IMR-90 (cell line): ENCODE results near the gene ITPR3. TPM values are rescaled to one million over a fixed set of nuclear protein-coding genes. Genes with fewer than 3 reads are reported as not detected.

Experiments
- ATAC-seq: fragments of 200-7000 bp; cut with Tn5 transposase; 2 replicates; pipeline ENCODE4 v1.9.1; 2020; ENCODE audit warnings: low read depth, mild to moderate bottlenecking, moderate library complexity
- BruUV-seq: library from RNA; stranded (reverse); fragments of 400-500 nt; replicated peaks from 2 replicates; lab custom pipeline; 2021; lab: Mats Ljungman, UMichigan
- CTCF ChIA-PET: fragments of 300-600 bp; formaldehyde crosslinking; extraction: SDS; loops from one replicate; lab custom pipeline; 2021; ENCODE audit warnings: antibody characterized with exemption; lab: Yijun Ruan, JAX
- POLR2A ChIA-PET: fragments of 300-600 bp; sonication (Branson Sonifier 250); formaldehyde crosslinking; loops from one replicate; lab custom pipeline; 2022; ENCODE audit warnings: antibody characterized with exemption; ENCODE audit not compliant: unreplicated experiment; lab: Charles Lee
- DNase-seq: peaks from one replicate; pipeline ENCODE4 v3.0.0; 2013
- H2AFZ ChIP-seq: replicated peaks from 2 replicates; pipeline ENCODE3; 2013; ENCODE audit warnings: low read length, mild to moderate bottlenecking; ENCODE audit not compliant: poor library complexity
- H2AK5ac ChIP-seq: 2 replicates; pipeline ENCODE4 v1.6.1; 2013; ENCODE audit warnings: low read depth, low read length, inconsistent platforms
- H2AK9ac ChIP-seq: replicated peaks from 2 replicates; pipeline ENCODE3; 2013; ENCODE audit warnings: mild to moderate bottlenecking, low read depth, low read length, moderate library complexity; ENCODE audit not compliant: poor library complexity
- H2BK120ac ChIP-seq: 2 replicates; pipeline ENCODE4 v1.6.1; 2013; ENCODE audit warnings: low read depth, low read length, inconsistent platforms
- H2BK15ac ChIP-seq: 3 replicates; pipeline ENCODE4 v1.6.1; 2013; ENCODE audit warnings: low read depth, low read length, inconsistent platforms
- H2BK20ac ChIP-seq: 2 replicates; pipeline ENCODE4 v1.6.1; 2013; ENCODE audit warnings: low read depth, mild to moderate bottlenecking, inconsistent platforms, low read length, moderate library complexity
- H2BK5ac ChIP-seq: 2 replicates; pipeline ENCODE4 v1.6.1; 2013; ENCODE audit warnings: mild to moderate bottlenecking, low read depth, low read length, inconsistent platforms; ENCODE audit not compliant: poor library complexity, severe bottlenecking
- H3K14ac ChIP-seq: replicated peaks from 2 replicates; pipeline ENCODE4 v1.6.1; 2013; ENCODE audit warnings: low read depth, low read length, inconsistent platforms
- H3K18ac ChIP-seq: 2 replicates; pipeline ENCODE4 v1.6.1; 2013; ENCODE audit warnings: low read depth, low read length, control low read depth
- H3K23ac ChIP-seq: 2 replicates; pipeline ENCODE4 v1.6.1; 2013; ENCODE audit warnings: low read depth, low read length, inconsistent platforms
- H3K27ac ChIP-seq: 2 replicates; pipeline ENCODE4 v1.5.1; 2013; ENCODE audit warnings: mild to moderate bottlenecking, control low read depth, low read length; ENCODE audit not compliant: insufficient read depth
- H3K27me3 ChIP-seq: 2 replicates; pipeline ENCODE4 v1.6.1; 2013; ENCODE audit warnings: low read length; ENCODE audit not compliant: control insufficient read depth, insufficient read depth
- H3K36me3 ChIP-seq: 2 replicates; pipeline ENCODE4 v1.6.1; 2013; ENCODE audit warnings: low read length, mixed read lengths; ENCODE audit not compliant: control insufficient read depth, insufficient read depth
- H3K4ac ChIP-seq: 2 replicates; pipeline ENCODE4 v1.6.1; 2013; ENCODE audit warnings: low read depth, low read length, inconsistent platforms
- H3K4me1 ChIP-seq: 2 replicates; pipeline ENCODE4 v1.6.1; 2013; ENCODE audit warnings: low read length, mixed read lengths; ENCODE audit not compliant: control insufficient read depth, insufficient read depth
- H3K4me2 ChIP-seq: 2 replicates; pipeline ENCODE4 v1.6.1; 2013; ENCODE audit warnings: low read depth, mild to moderate bottlenecking, control low read depth, low read length, moderate library complexity
- H3K4me3 ChIP-seq: 2 replicates; pipeline ENCODE4 v1.5.1; 2013; ENCODE audit warnings: low read depth, mild to moderate bottlenecking, control low read depth, low read length, moderate library complexity; ENCODE audit not compliant: insufficient read depth
- H3K56ac ChIP-seq: 2 replicates; pipeline ENCODE4 v1.6.1; 2013; ENCODE audit warnings: low read length, inconsistent platforms; ENCODE audit not compliant: insufficient read depth; ENCODE audit errors: extremely low read depth
- H3K79me1 ChIP-seq, 2 experiments: 2 replicates each; pipeline ENCODE4 v1.6.1; 2013; ENCODE audit warnings: low read length in 2 of 2, inconsistent platforms in 1 of 2, low read depth in 1 of 2
- H3K9ac ChIP-seq: 2 replicates; pipeline ENCODE4 v1.6.1; 2013; ENCODE audit warnings: low read depth, low read length, control low read depth
- H3K9me1 ChIP-seq: 2 replicates; pipeline ENCODE4 v1.6.1; 2013; ENCODE audit warnings: low read length, inconsistent platforms; ENCODE audit not compliant: insufficient read depth
- H3K9me3 ChIP-seq: 2 replicates; pipeline ENCODE4 v1.6.1; 2013; ENCODE audit warnings: low read length; ENCODE audit not compliant: control insufficient read depth, insufficient read depth
- H4K20me1 ChIP-seq: 2 replicates; pipeline ENCODE4 v1.6.1; 2013; ENCODE audit warnings: low read length, inconsistent platforms; ENCODE audit not compliant: insufficient read depth
- H4K5ac ChIP-seq: 2 replicates; pipeline ENCODE4 v1.6.1; 2013; ENCODE audit warnings: mild to moderate bottlenecking, low read depth, low read length, control low read depth
- H4K8ac ChIP-seq, 2 experiments: 2 replicates each; pipeline ENCODE4 v1.6.1; 2013; ENCODE audit warnings: low read depth in 2 of 2, low read length in 2 of 2, control low read depth in 1 of 2, inconsistent platforms in 1 of 2
- H4K91ac ChIP-seq: 2 replicates; pipeline ENCODE4 v1.6.1; 2013; ENCODE audit warnings: low read depth, low read length, inconsistent platforms; ENCODE audit not compliant: insufficient read depth
- BHLHE40 ChIP-seq: fragments of 150-350 bp; IDR thresholded peaks from 2 replicates; pipeline ENCODE4 v1.6.1; 2016; ENCODE audit warnings: mild to moderate bottlenecking, low read depth, low read length
- CEBPB ChIP-seq: IDR thresholded peaks from 2 replicates; pipeline ENCODE4 v1.6.1; 2012; ENCODE audit warnings: low read depth, low read length, improper control_type of control experiment
- CHD1 ChIP-seq: IDR thresholded peaks from 2 replicates; pipeline ENCODE4 v1.6.1; 2012; ENCODE audit warnings: low read depth, low read length, improper control_type of control experiment
- MAFK ChIP-seq: IDR thresholded peaks from 2 replicates; pipeline ENCODE4 v1.6.1; 2012; ENCODE audit warnings: low read depth, low read length, improper control_type of control experiment
- MXI1 ChIP-seq: IDR thresholded peaks from 2 replicates; pipeline ENCODE4 v1.6.1; 2012; ENCODE audit warnings: low read depth, mild to moderate bottlenecking, low read length, moderate library complexity, borderline replicate concordance
- NFE2L2 ChIP-seq: fragments of 150-350 bp; IDR thresholded peaks from 2 replicates; pipeline ENCODE4 v1.6.1; 2016; ENCODE audit warnings: low read depth, mild to moderate bottlenecking, low read length
- POLR2A ChIP-seq: IDR thresholded peaks from 2 replicates; pipeline ENCODE4 v1.6.1; 2012; ENCODE audit warnings: mild to moderate bottlenecking, low read depth, low read length
- RFX5 ChIP-seq: IDR thresholded peaks from 2 replicates; pipeline ENCODE4 v1.8.0; 2012; ENCODE audit warnings: low read depth, mild to moderate bottlenecking, low read length, moderate library complexity
- SMC3 ChIP-seq: fragments of 150-350 bp; IDR thresholded peaks from 2 replicates; pipeline ENCODE4 v1.6.1; 2016; ENCODE audit warnings: low read depth, mild to moderate bottlenecking, antibody characterized with exemption, low read length, moderate library complexity
- WGBS, 2 experiments: methylation state at CpG; one replicate each; pipeline versions ENCODE4 v1.1.5 to v1.1.7; 2013; ENCODE audit warnings: missing lambda C conversion rate in 2 of 2; ENCODE audit not compliant: insufficient read length in 1 of 2; ENCODE audit errors: extremely low coverage in 2 of 2; 5-methylcytosine and 5-hydroxymethylcytosine counted together
- dilution Hi-C: fragments of 300-500 bp; cut with HindIII; formaldehyde crosslinking; loops from one replicate; pipeline ENCODE4 v1.14.3; 2018; ENCODE audit warnings: low sequenced_read_pairs; ENCODE audit not compliant: unreplicated experiment
- in situ Hi-C: fragments of 300-500 bp; cut with MboI; formaldehyde crosslinking; loops from 3 replicates; pipeline ENCODE4 v1.14.3; 2019; ENCODE audit warnings: low sequenced_read_pairs, inconsistent platforms, mixed read lengths
- intact Hi-C: fragments of 100-400 bp; cut with micrococcal nuclease; formaldehyde crosslinking; loops from 2 replicates; pipeline ENCODE4 v1.10.0; 2022
- polyA plus RNA-seq, 3 experiments: library from polyadenylated mRNA; depleted of rRNA; stranded (reverse); fragments of >200 nt; gene quantifications; 2 replicates each; pipeline ENCODE4 v1.2.3, GENCODE V29; 2012; ENCODE audit warnings: low replicate concordance in 1 of 3
- total RNA-seq: library from RNA; depleted of rRNA; stranded (reverse); fragments of >200 nt; gene quantifications from 2 replicates; pipeline ENCODE4 v1.2.3, GENCODE V29; 2012
- TF ChIP-seq, protein P1 (sequence below): fragments of 150-350 bp; IDR thresholded peaks from 2 replicates; pipeline ENCODE4 v1.6.1; 2017; ENCODE audit warnings: mild to moderate bottlenecking, antibody characterized with exemption, low read length, low read depth
- TF ChIP-seq, protein P2 (sequence below): conservative IDR thresholded peaks from 2 replicates; pipeline ENCODE4 v1.5.1; 2012; ENCODE audit warnings: mild to moderate bottlenecking, low read depth, low read length, improper control_type of control experiment

Gene ITPR3
- total and polyA plus RNA-seq, 2 of the 4 experiments (the other 2 are of a cell fraction), result 1.6 to 3.7 TPM

DNA sequence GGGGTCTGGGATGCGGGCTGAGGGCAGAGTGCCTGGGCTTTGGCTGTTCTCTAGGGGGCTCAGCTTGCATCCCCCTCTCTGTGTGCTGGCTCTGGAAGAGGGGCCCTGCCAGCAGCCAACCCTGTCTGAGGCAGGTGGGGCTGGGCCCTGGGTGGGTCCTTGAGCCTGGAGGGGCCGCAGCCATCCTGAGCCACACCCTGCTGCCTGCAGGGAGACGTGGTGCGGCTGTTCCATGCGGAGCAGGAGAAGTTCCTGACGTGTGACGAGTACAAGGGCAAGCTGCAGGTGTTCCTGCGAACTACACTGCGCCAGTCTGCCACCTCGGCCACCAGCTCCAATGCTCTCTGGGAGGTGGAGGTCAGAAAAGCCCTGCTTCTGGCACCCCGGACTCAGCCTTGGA, 41.2 kb downstream of the ITPR3 start:
- Histone ChIP-seq H3K36me3 (no peaks in the 10 kb centered on the region), H2BK15ac (no peak overlapping the region), H2AK9ac (no peak overlapping the region), H2BK5ac (no peak overlapping the region), H3K14ac (no peak overlapping the region), H4K8ac (no peak overlapping the region), H3K9me3 (no peaks in the 10 kb centered on the region), H2BK120ac (no peak overlapping the region), H3K4me1 (no peaks in the 10 kb centered on the region), H3K27me3 (no peaks in the 10 kb centered on the region; the same call in 1 of the 2 replicates), H3K18ac (no peak overlapping the region), H3K23ac (no peak overlapping the region), H3K4me2 (no peak overlapping the region), H3K79me1 (no peaks in the 10 kb centered on the region), H3K27ac (no peak overlapping the region), H3K4me3 (no peak overlapping the region), H3K9me1 (no peaks in the 10 kb centered on the region), H4K5ac (no peak overlapping the region), H3K9ac (no peak overlapping the region), H4K20me1 (no peaks in the 10 kb centered on the region), H3K4ac (no peak overlapping the region), H2AK5ac (no peak overlapping the region), H3K56ac (no peak overlapping the region), H4K91ac (no peak overlapping the region), H2AFZ (no peak overlapping the region), H2BK20ac (no peak overlapping the region)
- no peak for ATAC-seq
- DNase-seq, result no peak
- ChIA-PET CTCF (no interaction called here), POLR2A (no interaction called here)
- no TSS peak for BruUV-seq
- 80% methylated on average over 1 of the region's 11 CpGs; no CpG with 5 or more reads in 1 of the 2 experiments for WGBS, 2 experiments
- dilution Hi-C loops, result no loop called here
- intact Hi-C loops, result no loop called here
- TF ChIP-seq NFE2L2 (no peak), POLR2A (no peak), RFX5 (no peak), CHD1 (no peak), BHLHE40 (no peak), MXI1 (no peak), MAFK (no peak), CEBPB (no peak), SMC3 (no peak)
- TF ChIP-seq, protein P1, sequence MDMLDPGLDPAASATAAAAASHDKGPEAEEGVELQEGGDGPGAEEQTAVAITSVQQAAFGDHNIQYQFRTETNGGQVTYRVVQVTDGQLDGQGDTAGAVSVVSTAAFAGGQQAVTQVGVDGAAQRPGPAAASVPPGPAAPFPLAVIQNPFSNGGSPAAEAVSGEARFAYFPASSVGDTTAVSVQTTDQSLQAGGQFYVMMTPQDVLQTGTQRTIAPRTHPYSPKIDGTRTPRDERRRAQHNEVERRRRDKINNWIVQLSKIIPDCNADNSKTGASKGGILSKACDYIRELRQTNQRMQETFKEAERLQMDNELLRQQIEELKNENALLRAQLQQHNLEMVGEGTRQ, result no peak
- TF ChIP-seq, protein P2, sequence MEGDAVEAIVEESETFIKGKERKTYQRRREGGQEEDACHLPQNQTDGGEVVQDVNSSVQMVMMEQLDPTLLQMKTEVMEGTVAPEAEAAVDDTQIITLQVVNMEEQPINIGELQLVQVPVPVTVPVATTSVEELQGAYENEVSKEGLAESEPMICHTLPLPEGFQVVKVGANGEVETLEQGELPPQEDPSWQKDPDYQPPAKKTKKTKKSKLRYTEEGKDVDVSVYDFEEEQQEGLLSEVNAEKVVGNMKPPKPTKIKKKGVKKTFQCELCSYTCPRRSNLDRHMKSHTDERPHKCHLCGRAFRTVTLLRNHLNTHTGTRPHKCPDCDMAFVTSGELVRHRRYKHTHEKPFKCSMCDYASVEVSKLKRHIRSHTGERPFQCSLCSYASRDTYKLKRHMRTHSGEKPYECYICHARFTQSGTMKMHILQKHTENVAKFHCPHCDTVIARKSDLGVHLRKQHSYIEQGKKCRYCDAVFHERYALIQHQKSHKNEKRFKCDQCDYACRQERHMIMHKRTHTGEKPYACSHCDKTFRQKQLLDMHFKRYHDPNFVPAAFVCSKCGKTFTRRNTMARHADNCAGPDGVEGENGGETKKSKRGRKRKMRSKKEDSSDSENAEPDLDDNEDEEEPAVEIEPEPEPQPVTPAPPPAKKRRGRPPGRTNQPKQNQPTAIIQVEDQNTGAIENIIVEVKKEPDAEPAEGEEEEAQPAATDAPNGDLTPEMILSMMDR, result no peak
- in situ Hi-C loops, result no loop called here
